SH-SY5Y (cell line): ENCODE measurements around the gene EFHC1.

Experiments
- GATA2 ChIP-seq: IDR thresholded peaks from 2 replicates; pipeline ENCODE4 v1.6.1; 2011; ENCODE audit warnings: mild to moderate bottlenecking, low read depth, low read length
- GATA3 ChIP-seq: IDR thresholded peaks from 2 replicates; pipeline ENCODE4 v1.6.1; 2011; ENCODE audit warnings: low read depth, mild to moderate bottlenecking, low read length, moderate library complexity

EFHC1 gene

DNA sequence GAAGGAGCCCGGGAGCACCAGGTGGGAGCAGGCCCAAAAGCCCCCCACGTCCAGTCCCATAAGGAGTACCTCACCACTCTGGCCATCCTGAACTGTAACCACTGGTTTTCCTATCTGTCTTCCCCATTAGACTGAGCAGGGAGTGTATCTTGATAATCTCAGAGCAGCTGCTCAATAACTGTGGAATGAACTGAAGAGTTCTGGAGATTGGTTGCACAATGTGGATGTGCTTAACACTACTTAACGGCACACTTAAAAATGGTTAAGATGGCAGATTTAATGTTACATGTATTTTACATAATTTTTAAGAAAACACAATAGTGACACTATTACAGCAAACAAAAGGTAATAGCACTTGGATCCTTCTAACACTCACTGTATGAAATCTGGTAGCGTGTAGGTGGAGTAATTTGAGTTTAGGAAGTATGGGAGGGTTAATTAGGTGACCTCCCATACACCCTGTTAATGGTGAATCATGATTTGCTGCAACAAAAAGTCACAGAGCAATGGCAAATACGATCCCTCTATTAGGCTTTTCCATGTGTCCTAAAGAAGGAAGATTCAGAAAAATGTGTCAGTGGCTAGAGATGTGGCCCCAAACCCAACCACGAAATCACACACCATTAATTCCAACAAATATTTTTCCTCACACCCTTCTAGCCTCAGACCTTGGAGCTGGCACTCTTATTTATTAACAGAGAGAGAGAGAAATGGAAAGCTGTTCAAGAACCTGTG is 138.3 kb downstream of the EFHC1 start:
- TF ChIP-seq GATA3 (no peak), GATA2 (no peak)

DNA sequence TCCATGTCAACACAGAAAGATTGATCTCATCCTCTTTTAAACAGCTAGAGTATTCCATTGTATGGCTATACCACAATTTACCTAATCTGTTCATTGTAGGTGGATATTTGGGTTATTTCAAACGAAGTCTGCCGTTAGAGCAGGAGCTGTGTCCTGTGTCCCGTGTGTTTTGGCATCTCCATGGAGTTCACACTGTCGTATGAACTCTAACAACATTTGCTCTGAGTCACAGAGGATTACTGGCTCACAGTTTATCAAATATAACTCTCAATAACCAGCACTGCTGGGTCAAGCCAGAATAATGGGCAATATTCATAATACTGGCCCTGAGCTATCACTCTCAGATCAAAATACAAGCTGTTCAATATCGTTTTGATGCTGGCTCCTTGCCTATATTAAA is 140.3 kb downstream of the EFHC1 start:
- no peak for TF ChIP-seq GATA3
- TF ChIP-seq GATA2, result no peak

DNA sequence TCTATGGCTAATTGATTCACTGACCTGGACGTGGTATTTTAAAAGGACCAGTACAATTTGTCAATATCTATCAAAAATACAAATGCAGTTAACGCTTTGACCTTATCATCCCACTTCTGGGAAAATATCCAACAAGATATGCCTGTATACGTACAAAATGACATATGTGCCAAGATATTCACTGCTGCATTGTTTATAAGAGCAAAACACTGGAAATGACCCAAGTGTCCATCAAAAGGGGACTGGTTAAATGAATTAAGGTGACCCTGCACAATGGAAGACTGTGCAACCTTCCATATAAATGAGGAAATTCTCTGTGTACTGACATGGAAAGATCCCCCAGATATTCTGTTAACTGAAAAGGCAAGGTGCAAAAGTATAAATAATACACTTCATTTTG is 142.8 kb downstream of the EFHC1 start:
- no peak for TF ChIP-seq GATA3
- no peak for TF ChIP-seq GATA2

DNA sequence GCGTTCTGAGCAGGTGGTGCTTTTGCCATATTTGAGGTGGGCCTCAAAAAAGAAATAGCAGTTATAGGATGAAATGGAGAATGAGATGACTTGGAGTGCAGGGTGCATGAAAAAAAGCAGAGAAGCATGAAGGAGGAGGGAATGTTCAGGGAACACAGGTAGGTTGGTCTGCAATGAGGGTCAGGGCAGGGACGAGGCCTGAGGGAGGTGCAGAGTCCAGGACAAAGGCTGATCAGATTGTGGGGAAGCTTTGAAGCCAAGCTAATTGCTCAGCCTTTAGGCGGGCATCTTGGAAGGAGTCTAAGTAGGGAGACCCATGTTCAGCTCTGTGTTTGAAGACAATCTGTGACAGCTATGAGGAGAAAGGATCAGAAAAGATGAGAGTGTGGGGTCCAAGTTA is 144.7 kb downstream of the EFHC1 start:
- no peak for TF ChIP-seq GATA2
- no peak for TF ChIP-seq GATA3

DNA sequence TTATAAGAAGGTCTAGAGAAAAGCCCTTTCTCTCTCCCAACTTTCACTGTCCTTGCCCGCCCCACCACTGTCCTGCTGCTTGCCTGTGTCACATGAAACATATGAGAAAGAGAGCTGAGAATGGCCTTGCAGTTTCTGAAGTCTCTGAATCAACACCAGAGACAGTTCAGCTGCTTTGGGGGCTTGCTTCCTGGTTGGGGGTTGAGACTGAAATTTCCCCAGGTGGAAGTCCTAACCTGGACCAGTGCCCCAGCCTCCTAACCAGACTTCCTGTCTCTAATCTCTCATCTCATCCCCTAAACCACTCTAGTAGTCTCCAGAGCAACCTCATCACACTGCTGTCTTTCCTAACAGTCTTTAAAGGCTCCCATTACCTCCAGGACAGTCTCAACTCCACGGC is 146.1 kb downstream of the EFHC1 start:
- no peak for TF ChIP-seq GATA2
- no peak for TF ChIP-seq GATA3

DNA sequence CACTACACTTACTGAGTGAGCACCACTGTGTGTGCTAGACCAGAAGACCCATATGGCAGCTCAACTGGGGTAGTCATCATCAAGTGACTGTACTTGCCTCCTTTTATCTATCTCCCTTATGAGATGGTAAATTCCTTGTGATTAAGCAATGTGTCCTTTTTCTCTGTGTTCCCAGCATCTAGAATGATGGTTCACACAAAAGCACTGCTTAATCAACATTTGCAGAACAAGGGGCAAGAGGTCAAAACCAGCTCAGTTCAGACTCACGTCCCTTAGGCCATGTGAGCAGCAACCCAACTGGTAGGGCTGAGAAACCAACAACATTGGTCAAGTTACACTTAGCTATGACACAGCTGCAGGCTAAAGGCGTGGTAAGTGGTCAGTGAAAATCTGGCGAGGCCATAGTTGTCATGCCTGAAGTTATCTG is 146.7 kb downstream of the EFHC1 start:
- TF ChIP-seq GATA2 (no peak), GATA3 (no peak)

DNA sequence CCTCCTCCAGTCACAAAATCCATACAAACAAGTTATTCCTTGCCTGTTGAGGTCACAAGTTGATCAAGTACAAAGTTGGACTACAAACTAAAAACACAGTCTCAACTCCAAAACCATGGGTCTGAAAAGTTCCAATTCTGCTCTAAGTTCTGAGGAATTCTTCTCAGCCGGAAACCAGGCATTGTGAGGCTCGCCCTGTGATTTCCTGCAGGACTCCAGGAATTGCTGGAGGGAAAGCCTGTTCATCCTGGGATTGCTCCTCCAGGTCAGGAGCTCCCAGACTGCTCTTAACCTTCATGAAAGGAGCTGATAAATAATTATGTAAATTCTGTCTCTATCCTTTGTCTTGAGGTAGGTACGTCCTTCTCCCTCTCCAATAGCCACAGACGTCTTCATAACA is 148.2 kb downstream of the EFHC1 start:
- TF ChIP-seq GATA2 (no peak), GATA3 (no peak)

DNA sequence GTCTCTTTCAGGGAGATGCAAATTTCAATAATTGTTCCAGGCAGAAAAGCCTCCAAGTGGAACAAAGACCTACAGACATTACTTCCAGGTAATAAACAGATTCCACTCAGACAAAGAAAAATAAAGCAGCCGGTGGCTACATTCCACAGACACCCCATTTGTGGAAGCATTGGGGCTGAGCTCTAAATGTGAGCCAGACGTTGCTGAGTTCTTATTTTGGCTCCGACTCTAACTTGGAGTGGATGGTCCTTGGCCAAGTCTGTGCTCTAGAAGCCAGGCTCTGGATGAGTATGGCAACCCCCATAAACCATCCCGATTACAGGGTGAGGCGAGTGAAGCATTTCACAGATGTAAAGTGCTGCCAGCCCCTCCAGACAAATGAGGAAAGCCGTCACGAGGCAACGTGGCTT is 150.2 kb downstream of the EFHC1 start:
- TF ChIP-seq GATA3, result no peak
- TF ChIP-seq GATA2, result no peak

DNA sequence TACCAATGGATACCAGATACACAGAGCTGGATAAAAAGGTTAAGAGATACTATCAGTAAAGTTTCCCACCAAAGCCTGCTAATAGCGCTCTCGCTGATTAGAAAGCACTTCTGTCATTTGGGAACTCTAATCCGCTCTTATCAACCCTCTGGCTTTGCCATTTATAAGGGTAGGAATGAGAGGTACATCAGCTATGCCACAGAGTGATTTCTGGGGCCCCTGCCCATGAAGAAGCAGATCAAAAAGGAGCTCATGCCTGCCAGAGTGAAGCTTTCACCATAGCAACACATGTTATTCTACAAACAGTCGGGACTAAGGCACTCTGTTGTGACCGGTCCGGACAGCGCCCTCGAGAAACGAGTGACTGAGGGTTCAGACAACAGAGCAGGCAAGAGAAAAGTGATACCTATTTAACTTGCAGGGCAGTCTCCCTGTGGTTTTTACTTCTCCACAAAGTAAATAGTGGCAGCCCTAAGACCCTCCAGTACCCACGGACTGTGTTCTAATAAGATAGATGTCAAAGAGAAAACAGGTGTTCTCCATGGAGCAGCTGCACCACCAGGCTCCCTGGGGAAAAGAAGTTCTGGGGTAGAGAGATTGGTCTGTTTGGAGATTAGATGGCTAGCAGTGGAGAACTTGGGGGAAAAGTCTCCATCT is 151.1 kb downstream of the EFHC1 start:
- peak; percentile 77 for TF ChIP-seq GATA3
- peak; percentile 82 for TF ChIP-seq GATA2

DNA sequence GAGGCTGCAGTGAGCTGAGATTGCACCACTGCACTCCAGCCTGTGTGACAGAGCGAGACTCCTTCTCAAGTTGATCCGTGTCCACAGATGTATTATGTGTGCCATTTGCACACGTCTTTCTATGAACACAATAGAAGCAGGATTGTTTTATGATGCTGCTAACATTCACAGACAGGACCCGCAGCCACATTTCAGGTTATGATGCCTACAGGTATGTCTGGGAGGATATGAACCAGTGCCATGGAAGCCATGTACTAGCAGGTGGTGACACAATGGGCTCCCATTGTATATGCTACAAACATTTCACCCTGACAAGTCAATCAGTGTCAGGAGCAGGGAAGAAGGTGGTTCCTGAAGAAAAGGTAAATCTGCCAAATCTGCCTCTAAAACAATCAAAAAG is 152.4 kb downstream of the EFHC1 start:
- TF ChIP-seq GATA2 (no peak), GATA3 (no peak)

DNA sequence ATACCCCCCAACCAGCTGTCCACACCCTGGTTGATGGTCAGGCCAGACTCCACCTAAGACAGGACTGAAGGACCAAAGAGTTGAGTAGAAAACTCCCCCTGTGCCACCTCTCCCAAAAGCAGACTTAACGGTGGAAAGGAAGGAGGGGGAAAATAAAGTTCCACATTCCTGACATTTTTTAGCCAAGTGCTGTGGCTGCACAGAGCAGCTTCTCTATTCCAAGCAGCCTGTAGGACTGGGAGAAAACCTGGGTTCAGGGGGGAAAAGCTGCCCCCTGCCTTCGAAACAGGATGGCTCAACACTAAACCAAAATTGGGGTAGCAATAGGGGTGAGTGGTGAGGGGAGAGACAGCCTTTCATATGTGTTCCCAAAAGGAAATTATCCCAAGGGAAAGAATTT is 153.2 kb downstream of the EFHC1 start:
- TF ChIP-seq GATA3 (no peak), GATA2 (no peak)
